Trophoblast cell (in vitro differentiated cells and primary cell): ENCODE results near the gene OR6K2.
A peak's percentile ranks its signal among the peaks of the same experiment; 100 is the strongest.

ENCODE experiments used
- DNase-seq, 2 donors: peaks; one replicate each; pipeline ENCODE4 v3.0.0-alpha.2; 2016
- H2AFZ ChIP-seq: 2 replicates; pipeline ENCODE4 v1.6.1; 2013; ENCODE audit warnings: low read length, moderate library complexity, mild to moderate bottlenecking; ENCODE audit not compliant: insufficient read depth, poor library complexity
- H2AK5ac ChIP-seq: 2 replicates; pipeline ENCODE4 v1.6.1; 2013; ENCODE audit warnings: mild to moderate bottlenecking, low read length
- H2BK120ac ChIP-seq: 2 replicates; pipeline ENCODE4 v1.6.1; 2013; ENCODE audit warnings: low read length, mild to moderate bottlenecking, moderate library complexity; ENCODE audit not compliant: insufficient read depth, poor library complexity
- H2BK12ac ChIP-seq: 2 replicates; pipeline ENCODE4 v1.6.1; 2013; ENCODE audit warnings: mild to moderate bottlenecking, low read length, moderate library complexity
- H2BK5ac ChIP-seq: 2 replicates; pipeline ENCODE4 v1.6.1; 2013; ENCODE audit warnings: low read length, low read depth, moderate library complexity, mild to moderate bottlenecking; ENCODE audit not compliant: poor library complexity
- H3K14ac ChIP-seq: 2 replicates; pipeline ENCODE4 v1.6.1; 2013; ENCODE audit warnings: mild to moderate bottlenecking, low read length
- H3K18ac ChIP-seq: 2 replicates; pipeline ENCODE4 v1.6.1; 2013; ENCODE audit warnings: mild to moderate bottlenecking, low read length
- H3K23ac ChIP-seq: 2 replicates; pipeline ENCODE4 v1.6.1; 2013; ENCODE audit warnings: low read length
- H3K27ac ChIP-seq: 2 replicates; pipeline ENCODE4 v1.5.1; 2013; ENCODE audit warnings: low read depth, mild to moderate bottlenecking, inconsistent platforms, low read length, moderate library complexity
- H3K27me3 ChIP-seq: 2 replicates; pipeline ENCODE4 v1.6.1; 2013; ENCODE audit warnings: inconsistent platforms, mild to moderate bottlenecking, low read length, moderate library complexity; ENCODE audit not compliant: insufficient read depth
- H3K36me3 ChIP-seq, 2 experiments: 1 replicate in 1 of 2; 2 replicates in 1 of 2; pipeline ENCODE4 v1.6.1; 2013; ENCODE audit warnings: low read length in 2 of 2, mild to moderate bottlenecking in 2 of 2, moderate library complexity in 1 of 2; ENCODE audit not compliant: insufficient read depth in 2 of 2, control insufficient read depth in 1 of 2
- H3K4ac ChIP-seq: 2 replicates; pipeline ENCODE4 v1.6.1; 2013; ENCODE audit warnings: low read depth, mild to moderate bottlenecking, low read length, moderate library complexity
- H3K4me1 ChIP-seq, 2 experiments: 1 replicate in 1 of 2; 2 replicates in 1 of 2; pipeline ENCODE4 v1.6.1; 2013; ENCODE audit warnings: low read length in 2 of 2, mild to moderate bottlenecking in 2 of 2, moderate library complexity in 1 of 2; ENCODE audit not compliant: insufficient read depth in 2 of 2, control insufficient read depth in 1 of 2
- H3K4me2 ChIP-seq: 2 replicates; pipeline ENCODE4 v1.6.1; 2013; ENCODE audit warnings: inconsistent platforms, mild to moderate bottlenecking, low read length, moderate library complexity
- H3K4me3 ChIP-seq: 2 replicates; pipeline ENCODE4 v1.5.1; 2013; ENCODE audit warnings: mild to moderate bottlenecking, low read depth, low read length, inconsistent platforms
- H3K79me1 ChIP-seq: one replicate; pipeline ENCODE4 v1.6.1; 2013; ENCODE audit warnings: low read length
- H3K79me2 ChIP-seq: 2 replicates; pipeline ENCODE4 v1.6.1; 2013; ENCODE audit warnings: low read length, mild to moderate bottlenecking; ENCODE audit not compliant: control insufficient read depth, insufficient read depth, poor library complexity
- H3K9ac ChIP-seq: 2 replicates; pipeline ENCODE4 v1.6.1; 2013; ENCODE audit warnings: mild to moderate bottlenecking, low read length
- H3K9me3 ChIP-seq: 2 replicates; pipeline ENCODE4 v1.6.1; 2013; ENCODE audit warnings: low read depth, mild to moderate bottlenecking, control low read depth, inconsistent platforms, low read length; ENCODE audit not compliant: insufficient read depth
- H4K12ac ChIP-seq: 2 replicates; pipeline ENCODE4 v1.6.1; 2013; ENCODE audit warnings: low read depth, mild to moderate bottlenecking, low read length, moderate library complexity
- H4K8ac ChIP-seq: 2 replicates; pipeline ENCODE4 v1.6.1; 2013; ENCODE audit warnings: low read depth, mild to moderate bottlenecking, low read length, moderate library complexity
- H4K91ac ChIP-seq: one replicate; pipeline ENCODE4 v1.6.1; 2013; ENCODE audit warnings: low read depth, mild to moderate bottlenecking, low read length, moderate library complexity
- WGBS: extraction: QIAGEN DNeasy Blood & Tissue Kit; methylation state at CpG from one replicate; pipeline ENCODE4 v1.1.7; 2013; ENCODE audit warnings: missing lambda C conversion rate; ENCODE audit not compliant: insufficient read length, insufficient coverage; ENCODE audit errors: extremely low coverage; 5-methylcytosine and 5-hydroxymethylcytosine counted together

Gene OR6K2

GRCh38 chr1:158654086-158654485 lies 46.4 kb downstream of the OR6K2 start:
- no peaks in the 10 kb centered on the region for H3K9me3 ChIP-seq
- no peak overlapping the region for H3K18ac ChIP-seq
- H3K36me3 ChIP-seq = no peaks in the 10 kb centered on the region
- no peak overlapping the region for H3K4ac ChIP-seq
- DNase-seq = no peak
- H3K14ac ChIP-seq = no peak overlapping the region
- no peak overlapping the region for H2BK12ac ChIP-seq
- no peak overlapping the region for H4K12ac ChIP-seq
- H3K23ac ChIP-seq = no peak overlapping the region
- no peak overlapping the region for H2BK5ac ChIP-seq
- H3K27me3 ChIP-seq = no peaks in the 10 kb centered on the region
- no peak overlapping the region for H3K9ac ChIP-seq
- H3K4me2 ChIP-seq = no peak overlapping the region
- no peak overlapping the region for H3K4me3 ChIP-seq
- no peaks in the 10 kb centered on the region for H3K4me1 ChIP-seq
- H4K91ac ChIP-seq = no peak overlapping the region
- H3K27ac ChIP-seq = no peak overlapping the region
- no peak overlapping the region for H2BK120ac ChIP-seq
- no peak overlapping the region for H2AK5ac ChIP-seq
- H4K8ac ChIP-seq = no peak overlapping the region
- H3K79me2 ChIP-seq = no peaks in the 10 kb centered on the region
- no peaks in the 10 kb centered on the region for H3K79me1 ChIP-seq
- no peak overlapping the region for H2AFZ ChIP-seq

GRCh38 chr1:158652721-158653334 lies 47.6 kb downstream of the OR6K2 start:
- no peaks in the 10 kb centered on the region for H3K9me3 ChIP-seq

More at GRCh38 chr1:158652721-158653334, 47.6 kb downstream of the OR6K2 start:
- Histone ChIP-seq H2BK5ac (no peak overlapping the region), H3K9ac (no peak overlapping the region), H3K18ac (no peak overlapping the region), H2AFZ (no peak overlapping the region), H3K23ac (no peak overlapping the region), H3K14ac (no peak overlapping the region), H3K36me3 (no peaks in the 10 kb centered on the region), H2BK120ac (no peak overlapping the region), H3K79me2 (no peaks in the 10 kb centered on the region), H3K4me3 (no peak overlapping the region), H2AK5ac (no peak overlapping the region), H4K91ac (no peak overlapping the region), H2BK12ac (no peak overlapping the region), H3K4me2 (no peak overlapping the region), H3K27me3 (no peaks in the 10 kb centered on the region), H3K4ac (no peak overlapping the region), H4K12ac (no peak overlapping the region), H3K79me1 (no peaks in the 10 kb centered on the region), H4K8ac (no peak overlapping the region), H3K4me1 (no peaks in the 10 kb centered on the region), H3K27ac (no peak overlapping the region)
- no CpG with 5 or more reads among the region's 7 CpGs for WGBS
- peak; percentile 26 to 80 for DNase-seq
